ENCODE results near the gene FBLN1. TPM values are rescaled to one million over a fixed set of nuclear protein-coding genes. Genes with fewer than 3 reads are reported as not detected.
A peak's percentile ranks its signal among the peaks of the same experiment; 100 is the strongest.

Gene FBLN1
- total RNA-seq, 4 donors from 2014 or later = 33.7 to 546 (median 86.3) TPM

DNA sequence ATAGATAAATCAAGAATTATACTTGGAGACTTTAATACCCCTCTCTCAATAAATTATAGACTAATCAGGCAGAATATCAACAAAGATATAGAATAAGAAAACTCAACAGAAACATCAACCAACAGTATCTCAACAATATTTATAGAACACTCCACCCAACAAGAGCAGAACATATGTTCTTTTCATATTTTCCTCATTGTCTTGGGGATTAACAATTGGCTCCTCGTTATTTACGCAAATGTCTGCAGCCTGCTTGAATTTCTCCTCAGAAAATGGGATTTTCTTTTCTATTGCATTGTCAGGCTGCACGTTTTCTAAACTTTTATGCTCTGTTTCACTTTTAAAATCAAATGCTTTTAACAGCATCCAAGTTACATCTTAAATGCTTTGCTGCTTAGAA lies 37.0 kb upstream of the FBLN1 start:
- TF ChIP-seq, protein P1, sequence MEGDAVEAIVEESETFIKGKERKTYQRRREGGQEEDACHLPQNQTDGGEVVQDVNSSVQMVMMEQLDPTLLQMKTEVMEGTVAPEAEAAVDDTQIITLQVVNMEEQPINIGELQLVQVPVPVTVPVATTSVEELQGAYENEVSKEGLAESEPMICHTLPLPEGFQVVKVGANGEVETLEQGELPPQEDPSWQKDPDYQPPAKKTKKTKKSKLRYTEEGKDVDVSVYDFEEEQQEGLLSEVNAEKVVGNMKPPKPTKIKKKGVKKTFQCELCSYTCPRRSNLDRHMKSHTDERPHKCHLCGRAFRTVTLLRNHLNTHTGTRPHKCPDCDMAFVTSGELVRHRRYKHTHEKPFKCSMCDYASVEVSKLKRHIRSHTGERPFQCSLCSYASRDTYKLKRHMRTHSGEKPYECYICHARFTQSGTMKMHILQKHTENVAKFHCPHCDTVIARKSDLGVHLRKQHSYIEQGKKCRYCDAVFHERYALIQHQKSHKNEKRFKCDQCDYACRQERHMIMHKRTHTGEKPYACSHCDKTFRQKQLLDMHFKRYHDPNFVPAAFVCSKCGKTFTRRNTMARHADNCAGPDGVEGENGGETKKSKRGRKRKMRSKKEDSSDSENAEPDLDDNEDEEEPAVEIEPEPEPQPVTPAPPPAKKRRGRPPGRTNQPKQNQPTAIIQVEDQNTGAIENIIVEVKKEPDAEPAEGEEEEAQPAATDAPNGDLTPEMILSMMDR (IDR thresholded peaks at IDR 0.05) = no peak
- no peak for TF ChIP-seq POLR2A (IDR thresholded peaks at IDR 0.05)
- Histone ChIP-seq H3K27ac (no peak overlapping the region), H3K4me1 (peaks cover 9 to 39% (median 11%) of the 10 kb centered on the region in 3 donors), H3K36me3 (no peaks in the 10 kb centered on the region), H3K4me3 (no peak overlapping the region), H3K27me3 (no peaks in the 10 kb centered on the region), H3K9me3 (no peaks in the 10 kb centered on the region)
- no peak for DNase-seq
- intact Hi-C loops (cut with DNase I) = no loop called here
- WGBS, 2 donors = 50 to 54% methylated on average over 3 of the region's 3 CpGs

DNA sequence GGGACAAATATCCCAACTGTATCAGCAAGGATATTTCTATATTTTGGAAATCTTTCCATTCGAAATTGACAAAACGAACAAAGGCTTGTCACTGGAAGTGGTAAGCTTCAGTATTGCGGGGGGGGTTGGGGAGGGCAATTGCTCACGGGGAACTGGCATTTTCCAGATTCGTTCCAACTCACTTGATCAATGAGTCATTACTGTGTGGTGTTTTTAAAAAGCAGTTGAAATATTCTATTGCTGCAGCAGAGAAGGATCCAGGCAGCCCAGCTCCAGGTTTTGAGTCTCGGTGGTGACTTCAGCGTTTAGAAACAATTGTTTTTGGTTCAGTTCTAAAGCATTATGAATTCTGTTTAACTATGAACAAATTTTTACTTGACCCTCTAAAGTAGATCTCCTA lies 33.8 kb upstream of the FBLN1 start:
- Histone ChIP-seq H3K27me3 (no peaks in the 10 kb centered on the region), H3K4me1 (peaks cover 11 to 54% (median 13%) of the 10 kb centered on the region in 3 donors), H3K4me3 (no peak overlapping the region), H3K27ac (peak overlapping the region; percentile 70 to 83 (median 79)), H3K36me3 (no peaks in the 10 kb centered on the region), H3K9me3 (no peaks in the 10 kb centered on the region)
- WGBS, 2 donors = 20 to 39% methylated on average over 7 of the region's 7 CpGs
- TF ChIP-seq, protein P1 (IDR thresholded peaks at IDR 0.05) = no peak
- no peak for TF ChIP-seq POLR2A (IDR thresholded peaks at IDR 0.05)
- intact Hi-C loops (cut with DNase I) = no loop called here
- no peak for DNase-seq

DNA sequence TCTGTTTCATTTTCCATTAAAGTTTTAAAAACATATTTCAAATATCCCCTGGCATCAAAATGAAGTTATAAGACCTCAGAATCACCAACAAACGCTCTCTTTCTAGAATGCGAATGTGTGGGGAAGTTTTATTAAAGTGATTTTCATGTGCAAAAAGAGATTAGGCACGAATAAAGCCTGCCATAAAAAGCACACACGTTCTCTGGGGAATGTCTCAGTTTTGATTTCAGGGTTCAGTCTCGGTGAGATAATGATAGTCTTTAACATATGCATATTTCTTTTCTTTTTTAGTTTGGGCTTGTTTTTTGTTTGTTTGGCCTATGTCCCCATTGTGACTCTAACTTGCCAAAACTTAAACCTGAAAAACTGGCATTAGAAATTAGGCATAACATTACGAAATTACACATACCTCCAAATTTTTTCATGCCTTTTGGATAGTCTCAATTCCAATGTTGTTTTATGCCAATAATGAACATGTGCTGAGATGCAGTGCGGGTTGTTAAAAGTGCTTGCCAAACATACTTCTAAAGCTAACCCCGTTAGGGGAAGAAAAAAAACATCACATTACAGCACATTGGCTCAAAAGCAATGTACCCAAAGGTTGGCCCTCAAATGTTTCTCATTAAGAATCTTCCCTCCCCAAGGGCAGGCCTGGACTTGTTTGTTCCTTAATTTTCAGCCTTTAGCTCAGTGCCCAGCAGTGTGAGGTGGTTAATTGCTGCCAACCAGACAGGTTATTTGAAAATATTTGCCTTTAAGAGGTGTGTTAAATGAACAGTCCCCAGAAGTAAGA lies 33.2 kb upstream of the FBLN1 start:
- Histone ChIP-seq H3K4me3 (no peak overlapping the region), H3K27me3 (no peaks in the 10 kb centered on the region), H3K27ac (peak overlapping the region; percentile 70 to 83 (median 79)), H3K4me1 (peaks cover 11 to 59% (median 13%) of the 10 kb centered on the region in 3 donors), H3K36me3 (no peaks in the 10 kb centered on the region), H3K9me3 (no peaks in the 10 kb centered on the region)
- WGBS, 2 donors = 20 to 25% methylated on average over 8 of the region's 8 CpGs
- intact Hi-C loops (cut with DNase I) = no loop called here
- no peak for DNase-seq
- TF ChIP-seq, protein P1 (IDR thresholded peaks at IDR 0.05) = no peak
- TF ChIP-seq POLR2A (IDR thresholded peaks at IDR 0.05) = no peak

DNA sequence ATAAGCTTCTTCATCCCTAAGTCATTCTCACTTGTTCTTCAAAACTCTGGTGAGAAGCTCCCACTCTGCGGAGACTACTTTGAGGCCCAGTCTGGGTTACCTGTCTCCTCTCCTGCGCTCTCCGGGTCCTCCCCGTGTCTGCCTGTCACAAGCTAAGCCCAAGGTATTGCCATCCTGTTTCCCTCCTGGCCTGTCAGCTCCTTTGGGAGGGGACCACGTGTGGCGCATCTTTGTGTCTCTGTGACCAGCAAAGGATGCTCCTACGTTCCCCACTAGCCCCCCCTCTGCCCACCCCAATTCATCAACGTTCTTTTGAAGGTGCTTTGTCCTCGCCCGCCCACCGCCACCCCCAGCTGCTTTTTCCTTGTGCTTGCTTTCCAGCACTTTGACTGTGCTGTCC lies 31.8 kb upstream of the FBLN1 start:
- peak overlapping the region; percentile 37 to 83 (median 74) for H3K27ac ChIP-seq
- TF ChIP-seq, protein P1 (IDR thresholded peaks at IDR 0.05) = no peak
- TF ChIP-seq POLR2A (IDR thresholded peaks at IDR 0.05) = no peak
- 75 to 81% methylated on average over 10 to 11 of the region's 11 CpGs for WGBS, 2 donors
- DNase-seq = no peak
- H3K36me3 ChIP-seq = no peaks in the 10 kb centered on the region
- intact Hi-C loops (cut with DNase I) = no loop called here
- H3K9me3 ChIP-seq = no peaks in the 10 kb centered on the region
- no peak overlapping the region for H3K4me3 ChIP-seq
- no peaks in the 10 kb centered on the region for H3K27me3 ChIP-seq
- peaks cover 11 to 54% (median 13%) of the 10 kb centered on the region in 3 donors for H3K4me1 ChIP-seq

DNA sequence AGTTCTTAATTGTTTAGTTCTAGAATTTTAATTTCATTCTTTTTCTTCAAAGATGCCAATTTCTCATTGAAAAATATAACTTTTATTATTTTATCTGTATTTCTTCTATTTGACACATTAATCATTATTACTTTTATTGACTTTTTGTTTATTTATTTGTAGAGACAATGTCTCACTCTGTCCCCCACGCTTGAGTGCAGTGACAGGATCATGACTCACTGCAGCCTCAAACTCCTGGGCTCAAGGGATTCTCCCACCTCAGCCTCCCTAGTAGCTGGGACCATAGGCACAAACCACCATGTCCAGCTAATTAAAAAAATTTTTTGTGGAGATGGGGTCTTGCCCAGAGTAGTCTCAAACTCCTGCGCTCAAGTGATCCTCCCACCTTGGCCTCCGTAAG lies 30.3 kb upstream of the FBLN1 start:
- intact Hi-C loops (cut with DNase I) = no loop called here
- no peaks in the 10 kb centered on the region for H3K27me3 ChIP-seq
- TF ChIP-seq, protein P1 (IDR thresholded peaks at IDR 0.05) = no peak
- no peak for TF ChIP-seq POLR2A (IDR thresholded peaks at IDR 0.05)
- no peak for DNase-seq
- H3K4me3 ChIP-seq = no peak overlapping the region
- H3K4me1 ChIP-seq = peaks cover 11 to 57% (median 13%) of the 10 kb centered on the region in 3 donors
- no peaks in the 10 kb centered on the region for H3K9me3 ChIP-seq
- 78 to 83% methylated on average over 3 of the region's 3 CpGs for WGBS, 2 donors
- no peaks in the 10 kb centered on the region for H3K36me3 ChIP-seq
- no peak overlapping the region for H3K27ac ChIP-seq
